ENCODE data around the gene DNAL1.
A peak's percentile ranks its signal among the peaks of the same experiment; 100 is the strongest.

The DNAL1 gene

GRCh38 chr14:73660511-73660910 lies 15.7 kb downstream of the DNAL1 start:
- H3K27ac ChIP-seq, result no peak overlapping the region
- ChIA-PET POLR2A (ENCODE audit: low non-redundant PET) (no interaction called here), CTCF (no interaction called here)
- TF ChIP-seq CTCF (conservative IDR thresholded peaks at IDR 0.05; ENCODE audit: low read depth), result no peak
- DNase-seq (ENCODE audit: low spot score), result no peak

GRCh38 chr14:73661872-73662271 lies 17.1 kb downstream of the DNAL1 start:
- DNase-seq (ENCODE audit: low spot score), result no peak
- H3K27ac ChIP-seq, result no peak overlapping the region
- no peak for TF ChIP-seq CTCF (conservative IDR thresholded peaks at IDR 0.05; ENCODE audit: low read depth)
- POLR2A ChIA-PET (ENCODE audit: low non-redundant PET), result no interaction called here
- CTCF ChIA-PET, result interaction anchor here (0.6 to 0.9 kb wide), 3 partner anchors 16 to 168 kb away, joined by 3 to 6 read pairs (median 4); no protein-coding TSS in a partner anchor

- H3K27ac ChIP-seq, result no peak overlapping the region
- DNase-seq (ENCODE audit: low spot score), result peak; percentile 71
- ChIA-PET POLR2A (ENCODE audit: low non-redundant PET) (no interaction called here), CTCF (interaction anchor here (0.6 to 0.9 kb wide), 4 partner anchors 9 to 136 kb away, joined by 3 to 4 read pairs (median 4); no protein-coding TSS in a partner anchor)
- TF ChIP-seq CTCF (conservative IDR thresholded peaks at IDR 0.05; ENCODE audit: low read depth), result peak; percentile 71
Measured at GRCh38 chr14:73662487-73662943, 17.7 kb downstream of the DNAL1 start.

GRCh38 chr14:73663548-73664212 lies 18.9 kb downstream of the DNAL1 start:
- no peak for TF ChIP-seq CTCF (conservative IDR thresholded peaks at IDR 0.05; ENCODE audit: low read depth)
- CTCF ChIA-PET, result interaction anchor here (0.5 kb wide), 1 partner anchor 21 kb away, joined by 3 read pairs; no protein-coding TSS in a partner anchor

GRCh38 chr14:73665130-73665529 lies 20.3 kb downstream of the DNAL1 start:
- ChIA-PET POLR2A (ENCODE audit: low non-redundant PET) (no interaction called here), CTCF (interaction anchor here (0.6 kb wide), 1 partner anchor 35 kb away, joined by 5 read pairs; no protein-coding TSS in a partner anchor)
- TF ChIP-seq CTCF (conservative IDR thresholded peaks at IDR 0.05; ENCODE audit: low read depth), result no peak
- H3K27ac ChIP-seq, result no peak overlapping the region
- DNase-seq (ENCODE audit: low spot score), result no peak

More at GRCh38 chr14:73663548-73664212, 18.9 kb downstream of the DNAL1 start:
- POLR2A ChIA-PET (ENCODE audit: low non-redundant PET), result no interaction called here
- H3K27ac ChIP-seq, result no peak overlapping the region
- no peak for DNase-seq (ENCODE audit: low spot score)

GRCh38 chr14:73666583-73666982 lies 21.8 kb downstream of the DNAL1 start:
- POLR2A ChIA-PET (ENCODE audit: low non-redundant PET), result no interaction called here
- TF ChIP-seq CTCF (conservative IDR thresholded peaks at IDR 0.05; ENCODE audit: low read depth), result no peak
- CTCF ChIA-PET, result interaction anchor here (0.6 kb wide), 1 partner anchor 532 kb away, joined by 3 read pairs; no protein-coding TSS in a partner anchor
- no peak overlapping the region for H3K27ac ChIP-seq
- DNase-seq (ENCODE audit: low spot score), result no peak

Data from RWPE1 (cell line).